ENCODE results near the gene SLC25A47.
"Not testable (repeated sequence)": the region's sequence is repeated elsewhere in the genome, so short reads cannot be mapped to it uniquely, and the experiment has no call there.

Gene SLC25A47

GRCh38 chr14:100334904-100335303, 11.8 kb downstream of the SLC25A47 start:
- DNase-seq (ENCODE audit: extremely low read depth, low read depth), result no peak
- no peak for TF ChIP-seq CTCF (IDR thresholded peaks at IDR 0.05; ENCODE audit: low read depth, low read length)

- TF ChIP-seq CTCF (IDR thresholded peaks at IDR 0.05; ENCODE audit: low read depth, low read length), result no peak
- no peak for DNase-seq (ENCODE audit: extremely low read depth, low read depth)
Observed at GRCh38 chr14:100336618-100337530, 13.7 kb downstream of the SLC25A47 start.

GRCh38 chr14:100339766-100340422, 16.8 kb downstream of the SLC25A47 start:
- no peak for TF ChIP-seq CTCF (IDR thresholded peaks at IDR 0.05; ENCODE audit: low read depth, low read length)
- DNase-seq (ENCODE audit: extremely low read depth, low read depth), result no peak

- DNase-seq (ENCODE audit: extremely low read depth, low read depth), result no peak
- no peak for TF ChIP-seq CTCF (IDR thresholded peaks at IDR 0.05; ENCODE audit: low read depth, low read length)
Observed at GRCh38 chr14:100340423-100340813, 17.3 kb downstream of the SLC25A47 start.

GRCh38 chr14:100341301-100342031, 18.3 kb downstream of the SLC25A47 start:
- no peak for TF ChIP-seq CTCF (IDR thresholded peaks at IDR 0.05; ENCODE audit: low read depth, low read length)
- DNase-seq (ENCODE audit: extremely low read depth, low read depth), result peak; percentile 34

GRCh38 chr14:100342195-100342594, 19.1 kb downstream of the SLC25A47 start:
- DNase-seq (ENCODE audit: extremely low read depth, low read depth), result no peak
- TF ChIP-seq CTCF (IDR thresholded peaks at IDR 0.05; ENCODE audit: low read depth, low read length), result no peak

GRCh38 chr14:100342826-100343225, 19.7 kb downstream of the SLC25A47 start:
- DNase-seq (ENCODE audit: extremely low read depth, low read depth), result not testable (repeated sequence)

- not testable (repeated sequence) for DNase-seq (ENCODE audit: extremely low read depth, low read depth)
Observed at GRCh38 chr14:100344657-100345056, 21.5 kb downstream of the SLC25A47 start.
